Liver (tissue), 9 donors: ENCODE data around the gene FMO3. TPM values are rescaled to one million over a fixed set of nuclear protein-coding genes. Genes with fewer than 3 reads are reported as not detected.

ENCODE experiments used
- DNase-seq: peaks from one replicate; pipeline ENCODE4 v3.0.0-alpha.2; 2017; ENCODE audit warnings: low spot score
- H3K27ac ChIP-seq, 2 donors: one replicate each; pipeline ENCODE4 v1.7.0; 2013; ENCODE audit warnings: inconsistent platforms in 2 of 2, low read length in 2 of 2, control low read depth in 1 of 2, low read depth in 1 of 2, mild to moderate bottlenecking in 1 of 2
- H3K27me3 ChIP-seq, 4 donors: one replicate each; pipeline versions ENCODE4 v1.6.1 to v1.7.0; 2013; ENCODE audit warnings: low read length in 3 of 4, inconsistent platforms in 1 of 4, mild to moderate bottlenecking in 1 of 4, moderate library complexity in 1 of 4; ENCODE audit not compliant: control insufficient read depth in 4 of 4, insufficient read depth in 4 of 4
- H3K36me3 ChIP-seq, 4 donors: one replicate each; pipeline versions ENCODE4 v1.6.1 to v1.7.0; 2013; ENCODE audit warnings: low read length in 3 of 4, mild to moderate bottlenecking in 3 of 4, low read depth in 1 of 4, moderate library complexity in 1 of 4; ENCODE audit not compliant: control insufficient read depth in 4 of 4, insufficient read depth in 3 of 4
- H3K4me1 ChIP-seq, 4 donors: one replicate each; pipeline versions ENCODE4 v1.6.1 to v1.7.0; 2013; ENCODE audit warnings: low read length in 3 of 4, mild to moderate bottlenecking in 3 of 4, moderate library complexity in 1 of 4; ENCODE audit not compliant: control insufficient read depth in 4 of 4, insufficient read depth in 4 of 4
- H3K4me3 ChIP-seq, 3 donors: one replicate each; pipeline versions ENCODE4 v1.6.1 to v1.7.0; 2013; ENCODE audit warnings: low read length in 3 of 3, control low read depth in 1 of 3, low read depth in 1 of 3, mild to moderate bottlenecking in 1 of 3
- H3K9ac ChIP-seq, 2 donors: one replicate each; pipeline ENCODE4 v1.7.0; 2013; ENCODE audit warnings: low read length in 2 of 2, mild to moderate bottlenecking in 2 of 2, moderate library complexity in 2 of 2, control low read depth in 1 of 2, low read depth in 1 of 2
- H3K9me3 ChIP-seq, 4 donors: one replicate each; pipeline versions ENCODE4 v1.6.1 to v1.7.0; 2013; ENCODE audit warnings: low read length in 3 of 4; ENCODE audit not compliant: control insufficient read depth in 4 of 4
- EGR1 ChIP-seq, 2 donors: IDR thresholded peaks; 2 replicates each; pipeline ENCODE4 v1.6.1; 2016 to 2018; ENCODE audit warnings: antibody characterized with exemption in 2 of 2, low read depth in 2 of 2
- FOXA1 ChIP-seq: IDR thresholded peaks from 2 replicates; pipeline ENCODE4 v1.6.1; 2016; ENCODE audit warnings: antibody characterized with exemption
- FOXA2 ChIP-seq: IDR thresholded peaks from 2 replicates; pipeline ENCODE4 v1.6.1; 2016; ENCODE audit warnings: antibody characterized with exemption
- GABPA ChIP-seq, 2 donors: IDR thresholded peaks in 1 of 2; conservative IDR thresholded peaks in 1 of 2; 2 replicates each; pipeline ENCODE4 v1.6.1; 2016; ENCODE audit warnings: antibody characterized with exemption in 2 of 2, mild to moderate bottlenecking in 1 of 2, moderate library complexity in 1 of 2
- HNF4A ChIP-seq, 2 donors: conservative IDR thresholded peaks; 2 replicates each; pipeline ENCODE4 v1.6.1; 2016; ENCODE audit warnings: antibody characterized with exemption in 2 of 2, mild to moderate bottlenecking in 2 of 2
- HNF4G ChIP-seq: IDR thresholded peaks from 2 replicates; pipeline ENCODE4 v1.6.1; 2016; ENCODE audit warnings: antibody characterized with exemption
- JUND ChIP-seq, 2 donors: IDR thresholded peaks; 2 replicates each; pipeline ENCODE4 v1.6.1; 2016; ENCODE audit warnings: antibody characterized with exemption in 2 of 2
- NR2F2 ChIP-seq: IDR thresholded peaks from 2 replicates; pipeline ENCODE4 v1.6.1; 2016; ENCODE audit warnings: antibody characterized with exemption
- RAD21 ChIP-seq, 2 donors: IDR thresholded peaks; 2 replicates each; pipeline ENCODE4 v1.6.1; 2016; ENCODE audit warnings: antibody characterized with exemption in 2 of 2, mild to moderate bottlenecking in 2 of 2
- RXRA ChIP-seq, 2 donors: IDR thresholded peaks; 2 replicates each; pipeline ENCODE4 v1.6.1; 2017 to 2018; ENCODE audit warnings: antibody characterized with exemption in 2 of 2, mild to moderate bottlenecking in 1 of 2
- SP1 ChIP-seq: IDR thresholded peaks from 2 replicates; pipeline ENCODE4 v1.6.1; 2018; ENCODE audit warnings: antibody characterized with exemption, mild to moderate bottlenecking
- TAF1 ChIP-seq: conservative IDR thresholded peaks from 2 replicates; pipeline ENCODE4 v1.6.1; 2016; ENCODE audit warnings: antibody characterized with exemption, mild to moderate bottlenecking
- YY1 ChIP-seq: IDR thresholded peaks from 2 replicates; pipeline ENCODE4 v1.6.1; 2016; ENCODE audit warnings: antibody characterized with exemption, mild to moderate bottlenecking
- WGBS: extraction: QIAGEN DNeasy Blood & Tissue Kit; methylation state at CpG from one replicate; pipeline ENCODE4 v1.1.7; 2013; 5-methylcytosine and 5-hydroxymethylcytosine counted together
- polyA plus RNA-seq, 2 donors: library from polyadenylated mRNA; stranded (reverse) in 1 of 2; unstranded in 1 of 2; fragments of 200-250 nt in 1 of 2; fragments of >200 nt in 1 of 2; fragmentation: Nextera tagmentation in 1 of 2; extraction: Ambion mirVana in 1 of 2; gene quantifications; one replicate each; pipeline versions ENCODE4 v1.2.1 to v1.2.3, GENCODE V29; 2013 to 2015
- total RNA-seq, 2 donors: library from RNA; depleted of rRNA; stranded (reverse); fragments of >200 nt; gene quantifications; one replicate each; pipeline ENCODE4 v1.2.3, GENCODE V29; 2014
- TF ChIP-seq, protein P1 (sequence below): IDR thresholded peaks from 2 replicates; pipeline ENCODE4 v1.6.1; 2016; ENCODE audit warnings: antibody characterized with exemption
- TF ChIP-seq, protein P2 (sequence below): fragments of 150-350 bp; IDR thresholded peaks from 2 replicates; pipeline ENCODE4 v1.5.1; 2017; ENCODE audit warnings: improper control_type of control experiment, low read depth, low read length; ENCODE audit not compliant: missing input control
- TF ChIP-seq, protein P3 (sequence below): IDR thresholded peaks from 2 replicates; pipeline ENCODE4 v1.6.1; 2016; ENCODE audit warnings: antibody characterized with exemption
- TF ChIP-seq, protein P4 (sequence below): IDR thresholded peaks from 2 replicates; pipeline ENCODE4 v1.6.1; 2016; ENCODE audit warnings: antibody characterized with exemption
- TF ChIP-seq, protein P5 (sequence below): IDR thresholded peaks from 2 replicates; pipeline ENCODE4 v1.6.1; 2016; ENCODE audit warnings: antibody characterized with exemption, mild to moderate bottlenecking
- donor health status: healthy.
- donor health status: healthy.
- donor health status: healthy.
- donor health status: healthy.
- donor health status: healthy.

Gene FMO3
- total and polyA plus RNA-seq, 4 donors: 11.1 to 276 (median 123) TPM

DNA sequence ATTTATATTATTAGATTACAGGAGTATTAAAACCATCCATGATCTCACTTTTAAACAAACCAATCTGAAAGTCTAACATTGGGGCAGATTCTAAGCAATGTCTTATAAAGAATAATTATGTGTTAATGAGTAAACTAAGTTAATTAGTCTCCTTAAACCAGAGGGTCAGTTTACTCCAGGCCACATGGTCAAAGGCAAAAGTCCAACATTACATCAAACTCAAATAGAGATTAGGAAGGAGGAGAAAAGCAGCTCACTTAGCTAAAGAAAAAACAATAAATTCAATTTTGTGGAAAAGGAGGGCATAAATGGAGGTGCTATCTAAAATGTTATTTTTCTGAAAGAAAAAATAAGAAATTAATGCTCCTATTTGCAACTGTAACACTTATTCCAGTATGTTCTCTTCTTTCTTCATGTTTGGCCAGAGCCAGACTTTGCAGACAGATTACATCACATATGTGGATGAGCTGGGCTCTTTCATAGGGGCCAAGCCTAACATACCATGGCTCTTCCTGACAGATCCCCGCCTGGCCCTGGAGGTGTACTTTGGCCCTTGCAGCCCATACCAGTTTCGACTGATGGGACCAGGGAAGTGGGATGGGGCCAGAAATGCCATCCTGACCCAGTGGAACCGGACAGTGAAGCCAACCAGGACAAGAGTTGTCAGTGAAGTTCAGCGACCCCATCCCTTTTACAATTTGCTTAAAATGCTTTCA, 70.1 kb downstream of the FMO3 start:
- DNase-seq: peak; percentile 42
- Histone ChIP-seq H3K4me1 (peaks cover 3 to 24% (median 15%) of the 10 kb centered on the region in 4 donors), H3K36me3 (no peaks in the 10 kb centered on the region), H3K9ac (peak overlapping the region in 1 of 2 donors; percentile 20), H3K9me3 (no peaks in the 10 kb centered on the region), H3K4me3 (no peak overlapping the region), H3K27me3 (no peaks in the 10 kb centered on the region), H3K27ac (peak overlapping the region; percentile 76 to 88)
- TF ChIP-seq YY1: peak; percentile 76
- TF ChIP-seq EGR1 (IDR thresholded peaks at IDR 0.05; ENCODE audit: low read depth in 2 of 2): peak; percentile 16 to 66
- peak; percentile 9 for TF ChIP-seq NR2F2
- peak; percentile 83 to 85 for TF ChIP-seq RXRA (IDR thresholded peaks at IDR 0.05)
- TF ChIP-seq RAD21 (IDR thresholded peaks at IDR 0.05): peak; percentile 28 to 58
- TF ChIP-seq, protein P1, sequence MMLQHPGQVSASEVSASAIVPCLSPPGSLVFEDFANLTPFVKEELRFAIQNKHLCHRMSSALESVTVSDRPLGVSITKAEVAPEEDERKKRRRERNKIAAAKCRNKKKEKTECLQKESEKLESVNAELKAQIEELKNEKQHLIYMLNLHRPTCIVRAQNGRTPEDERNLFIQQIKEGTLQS: no peak
- TF ChIP-seq HNF4G: peak; percentile 87
- no peak for TF ChIP-seq TAF1
- TF ChIP-seq SP1: peak; percentile 99
- no peak for TF ChIP-seq FOXA2
- no peak for TF ChIP-seq FOXA1
- peak; percentile 91 to 92 for TF ChIP-seq HNF4A (conservative IDR thresholded peaks at IDR 0.05)
- TF ChIP-seq, protein P2, sequence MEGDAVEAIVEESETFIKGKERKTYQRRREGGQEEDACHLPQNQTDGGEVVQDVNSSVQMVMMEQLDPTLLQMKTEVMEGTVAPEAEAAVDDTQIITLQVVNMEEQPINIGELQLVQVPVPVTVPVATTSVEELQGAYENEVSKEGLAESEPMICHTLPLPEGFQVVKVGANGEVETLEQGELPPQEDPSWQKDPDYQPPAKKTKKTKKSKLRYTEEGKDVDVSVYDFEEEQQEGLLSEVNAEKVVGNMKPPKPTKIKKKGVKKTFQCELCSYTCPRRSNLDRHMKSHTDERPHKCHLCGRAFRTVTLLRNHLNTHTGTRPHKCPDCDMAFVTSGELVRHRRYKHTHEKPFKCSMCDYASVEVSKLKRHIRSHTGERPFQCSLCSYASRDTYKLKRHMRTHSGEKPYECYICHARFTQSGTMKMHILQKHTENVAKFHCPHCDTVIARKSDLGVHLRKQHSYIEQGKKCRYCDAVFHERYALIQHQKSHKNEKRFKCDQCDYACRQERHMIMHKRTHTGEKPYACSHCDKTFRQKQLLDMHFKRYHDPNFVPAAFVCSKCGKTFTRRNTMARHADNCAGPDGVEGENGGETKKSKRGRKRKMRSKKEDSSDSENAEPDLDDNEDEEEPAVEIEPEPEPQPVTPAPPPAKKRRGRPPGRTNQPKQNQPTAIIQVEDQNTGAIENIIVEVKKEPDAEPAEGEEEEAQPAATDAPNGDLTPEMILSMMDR: no peak
- no peak for TF ChIP-seq GABPA (IDR thresholded peaks at IDR 0.05 in 1 of 2, conservative IDR thresholded peaks at IDR 0.05 in 1 of 2)
- TF ChIP-seq, protein P3, sequence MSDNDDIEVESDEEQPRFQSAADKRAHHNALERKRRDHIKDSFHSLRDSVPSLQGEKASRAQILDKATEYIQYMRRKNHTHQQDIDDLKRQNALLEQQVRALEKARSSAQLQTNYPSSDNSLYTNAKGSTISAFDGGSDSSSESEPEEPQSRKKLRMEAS: peak; percentile 78
- TF ChIP-seq, protein P4, sequence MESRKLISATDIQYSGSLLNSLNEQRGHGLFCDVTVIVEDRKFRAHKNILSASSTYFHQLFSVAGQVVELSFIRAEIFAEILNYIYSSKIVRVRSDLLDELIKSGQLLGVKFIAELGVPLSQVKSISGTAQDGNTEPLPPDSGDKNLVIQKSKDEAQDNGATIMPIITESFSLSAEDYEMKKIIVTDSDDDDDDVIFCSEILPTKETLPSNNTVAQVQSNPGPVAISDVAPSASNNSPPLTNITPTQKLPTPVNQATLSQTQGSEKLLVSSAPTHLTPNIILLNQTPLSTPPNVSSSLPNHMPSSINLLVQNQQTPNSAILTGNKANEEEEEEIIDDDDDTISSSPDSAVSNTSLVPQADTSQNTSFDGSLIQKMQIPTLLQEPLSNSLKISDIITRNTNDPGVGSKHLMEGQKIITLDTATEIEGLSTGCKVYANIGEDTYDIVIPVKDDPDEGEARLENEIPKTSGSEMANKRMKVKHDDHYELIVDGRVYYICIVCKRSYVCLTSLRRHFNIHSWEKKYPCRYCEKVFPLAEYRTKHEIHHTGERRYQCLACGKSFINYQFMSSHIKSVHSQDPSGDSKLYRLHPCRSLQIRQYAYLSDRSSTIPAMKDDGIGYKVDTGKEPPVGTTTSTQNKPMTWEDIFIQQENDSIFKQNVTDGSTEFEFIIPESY: peak; percentile 31
- TF ChIP-seq, protein P5, sequence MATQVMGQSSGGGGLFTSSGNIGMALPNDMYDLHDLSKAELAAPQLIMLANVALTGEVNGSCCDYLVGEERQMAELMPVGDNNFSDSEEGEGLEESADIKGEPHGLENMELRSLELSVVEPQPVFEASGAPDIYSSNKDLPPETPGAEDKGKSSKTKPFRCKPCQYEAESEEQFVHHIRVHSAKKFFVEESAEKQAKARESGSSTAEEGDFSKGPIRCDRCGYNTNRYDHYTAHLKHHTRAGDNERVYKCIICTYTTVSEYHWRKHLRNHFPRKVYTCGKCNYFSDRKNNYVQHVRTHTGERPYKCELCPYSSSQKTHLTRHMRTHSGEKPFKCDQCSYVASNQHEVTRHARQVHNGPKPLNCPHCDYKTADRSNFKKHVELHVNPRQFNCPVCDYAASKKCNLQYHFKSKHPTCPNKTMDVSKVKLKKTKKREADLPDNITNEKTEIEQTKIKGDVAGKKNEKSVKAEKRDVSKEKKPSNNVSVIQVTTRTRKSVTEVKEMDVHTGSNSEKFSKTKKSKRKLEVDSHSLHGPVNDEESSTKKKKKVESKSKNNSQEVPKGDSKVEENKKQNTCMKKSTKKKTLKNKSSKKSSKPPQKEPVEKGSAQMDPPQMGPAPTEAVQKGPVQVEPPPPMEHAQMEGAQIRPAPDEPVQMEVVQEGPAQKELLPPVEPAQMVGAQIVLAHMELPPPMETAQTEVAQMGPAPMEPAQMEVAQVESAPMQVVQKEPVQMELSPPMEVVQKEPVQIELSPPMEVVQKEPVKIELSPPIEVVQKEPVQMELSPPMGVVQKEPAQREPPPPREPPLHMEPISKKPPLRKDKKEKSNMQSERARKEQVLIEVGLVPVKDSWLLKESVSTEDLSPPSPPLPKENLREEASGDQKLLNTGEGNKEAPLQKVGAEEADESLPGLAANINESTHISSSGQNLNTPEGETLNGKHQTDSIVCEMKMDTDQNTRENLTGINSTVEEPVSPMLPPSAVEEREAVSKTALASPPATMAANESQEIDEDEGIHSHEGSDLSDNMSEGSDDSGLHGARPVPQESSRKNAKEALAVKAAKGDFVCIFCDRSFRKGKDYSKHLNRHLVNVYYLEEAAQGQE: no peak
- peak; percentile 39 to 60 for TF ChIP-seq JUND (IDR thresholded peaks at IDR 0.05)
- WGBS: 27% methylated on average over 4 of the region's 4 CpGs
